ENCODE measurements around the gene NKIRAS1.
"Not testable (repeated sequence)": the region's sequence is repeated elsewhere in the genome, so short reads cannot be mapped to it uniquely, and the experiment has no call there.

The NKIRAS1 gene

GRCh38 chr3:23938688-23939087 lies 21.9 kb upstream of the NKIRAS1 start:
- DNase-seq: no peak

- DNase-seq: no peak
Observed at GRCh38 chr3:23937296-23937695, 20.5 kb upstream of the NKIRAS1 start.

GRCh38 chr3:23934253-23934652 lies 17.5 kb upstream of the NKIRAS1 start:
- DNase-seq: no peak

- no peak for DNase-seq
Observed at GRCh38 chr3:23932571-23932970, 15.8 kb upstream of the NKIRAS1 start.

GRCh38 chr3:23931597-23931996 lies 14.8 kb upstream of the NKIRAS1 start:
- DNase-seq: no peak

- DNase-seq: no peak
Observed at GRCh38 chr3:23928524-23928923, 11.7 kb upstream of the NKIRAS1 start.

GRCh38 chr3:23926736-23927135 lies 9.9 kb upstream of the NKIRAS1 start:
- no peak for DNase-seq

- DNase-seq: no peak
Observed at GRCh38 chr3:23926246-23926645, 9.5 kb upstream of the NKIRAS1 start.

GRCh38 chr3:23923786-23924185 lies 7.0 kb upstream of the NKIRAS1 start:
- no peak for DNase-seq

- DNase-seq: no peak
Observed at GRCh38 chr3:23921052-23921511, 4.3 kb upstream of the NKIRAS1 start.

- no peak for DNase-seq
Observed at GRCh38 chr3:23920151-23920655, 3.4 kb upstream of the NKIRAS1 start.

- DNase-seq: no peak
Observed at GRCh38 chr3:23919628-23920027, 2.8 kb upstream of the NKIRAS1 start.

GRCh38 chr3:23918331-23918730 lies 1.5 kb upstream of the NKIRAS1 start:
- DNase-seq: not testable (repeated sequence)

GRCh38 chr3:23917679-23918303 lies 1.0 kb upstream of the NKIRAS1 start:
- DNase-seq: not testable (repeated sequence)

- no peak for DNase-seq
Observed at GRCh38 chr3:23916152-23916885, 471 bp downstream of the NKIRAS1 start.

- no peak for DNase-seq
Observed at GRCh38 chr3:23915537-23916108, 1.2 kb downstream of the NKIRAS1 start.

- no peak for DNase-seq
Observed at GRCh38 chr3:23913873-23914743, 2.7 kb downstream of the NKIRAS1 start.

- no peak for DNase-seq
Observed at GRCh38 chr3:23913182-23913581, 3.6 kb downstream of the NKIRAS1 start.

- not testable (repeated sequence) for DNase-seq
Observed at GRCh38 chr3:23912335-23912734, 4.5 kb downstream of the NKIRAS1 start.

- no peak for DNase-seq
Observed at GRCh38 chr3:23911397-23911796, 5.4 kb downstream of the NKIRAS1 start.

- no peak for DNase-seq
Observed at GRCh38 chr3:23909341-23909740, 7.4 kb downstream of the NKIRAS1 start.

- no peak for DNase-seq
Observed at GRCh38 chr3:23904545-23904944, 12.2 kb downstream of the NKIRAS1 start.

- no peak for DNase-seq
Observed at GRCh38 chr3:23900744-23901143, 16.0 kb downstream of the NKIRAS1 start.

Data from NCI-H1436 (cell line).